ENCODE measurements around the gene ATF1. TPM values are rescaled to one million over a fixed set of nuclear protein-coding genes. Genes with fewer than 3 reads are reported as not detected.

Gene ATF1
- total RNA-seq, 2 donors from 2014 or later: 10.0 to 17.5 TPM

- no peaks in the 10 kb centered on the region for H3K9me3 ChIP-seq
- TF ChIP-seq CTCF (IDR thresholded peaks at IDR 0.05): no peak
- H3K27me3 ChIP-seq: no peaks in the 10 kb centered on the region
- DNase-seq (ENCODE audit: low spot score): no peak
- no peak overlapping the region for H3K27ac ChIP-seq
- no peak overlapping the region for H3K4me3 ChIP-seq
- no peaks in the 10 kb centered on the region for H3K4me1 ChIP-seq
- H3K36me3 ChIP-seq: peaks cover 48% of the 10 kb centered on the region
These were observed 18.0 kb upstream of the ATF1 start for GRCh38 chr12:50745861-50746260.

DNA sequence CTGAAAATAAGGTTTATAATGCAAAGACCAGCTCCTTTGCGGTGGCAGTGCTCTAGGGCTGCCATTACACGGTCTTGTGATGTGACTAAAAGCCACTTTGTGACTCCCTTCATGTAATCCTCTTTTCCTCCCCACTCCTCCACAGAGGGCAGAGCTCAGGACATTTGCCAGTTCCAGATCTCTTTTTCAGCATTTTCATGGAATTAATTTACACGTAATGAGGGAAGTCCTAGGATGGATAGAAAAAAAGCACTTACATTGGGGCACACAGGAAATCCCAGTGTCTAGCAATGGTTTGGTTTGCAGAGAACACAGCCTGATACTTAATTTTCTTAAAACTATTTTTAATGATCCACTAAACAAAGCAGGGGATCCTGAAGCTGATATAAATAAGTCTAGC lies 17.5 kb upstream of the ATF1 start:
- TF ChIP-seq CTCF (IDR thresholded peaks at IDR 0.05): no peak
- DNase-seq (ENCODE audit: low spot score): no peak
- no peaks in the 10 kb centered on the region for H3K4me1 ChIP-seq
- no peaks in the 10 kb centered on the region for H3K9me3 ChIP-seq
- no peak overlapping the region for H3K4me3 ChIP-seq
- H3K36me3 ChIP-seq: peaks cover 43% of the 10 kb centered on the region
- no peak overlapping the region for H3K27ac ChIP-seq
- no peaks in the 10 kb centered on the region for H3K27me3 ChIP-seq

- no peak for DNase-seq (ENCODE audit: low spot score)
- Histone ChIP-seq H3K27ac (no peak overlapping the region), H3K9me3 (no peaks in the 10 kb centered on the region), H3K27me3 (no peaks in the 10 kb centered on the region), H3K36me3 (peaks cover 30% of the 10 kb centered on the region), H3K4me1 (no peaks in the 10 kb centered on the region), H3K4me3 (no peak overlapping the region)
- TF ChIP-seq CTCF (IDR thresholded peaks at IDR 0.05): no peak
These were observed 16.1 kb upstream of the ATF1 start for GRCh38 chr12:50747817-50748216.

GRCh38 chr12:50749459-50749882 lies 14.4 kb upstream of the ATF1 start:
- H3K27ac ChIP-seq: no peak overlapping the region
- no peaks in the 10 kb centered on the region for H3K4me1 ChIP-seq

DNA sequence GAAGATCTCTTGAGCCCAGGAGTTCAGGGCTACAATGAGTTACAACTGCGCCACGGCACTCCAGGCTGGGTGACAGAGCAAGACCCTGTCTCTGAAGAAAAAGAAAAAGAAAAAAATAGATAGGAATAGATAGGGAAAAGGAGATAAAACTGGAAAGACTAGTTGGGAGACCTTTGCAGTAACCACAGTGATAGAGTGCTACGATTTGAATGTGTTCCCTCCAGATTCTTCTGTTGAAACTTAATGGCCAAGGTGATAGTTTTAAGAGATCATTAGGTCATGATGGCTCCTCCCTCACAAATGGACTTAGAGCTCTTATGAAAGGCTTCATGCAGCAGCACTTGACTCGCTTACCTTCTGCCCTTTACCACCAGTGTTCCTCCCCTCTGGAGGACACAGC lies 13.5 kb upstream of the ATF1 start:
- H3K27me3 ChIP-seq: no peaks in the 10 kb centered on the region
- H3K4me1 ChIP-seq: no peaks in the 10 kb centered on the region
- TF ChIP-seq CTCF (IDR thresholded peaks at IDR 0.05): no peak
- no peaks in the 10 kb centered on the region for H3K9me3 ChIP-seq
- H3K27ac ChIP-seq: no peak overlapping the region
- peaks cover 8% of the 10 kb centered on the region for H3K36me3 ChIP-seq
- H3K4me3 ChIP-seq: no peak overlapping the region
- DNase-seq (ENCODE audit: low spot score): no peak

More at GRCh38 chr12:50749459-50749882, 14.4 kb upstream of the ATF1 start:
- DNase-seq (ENCODE audit: low spot score): no peak
- Histone ChIP-seq H3K27me3 (no peaks in the 10 kb centered on the region), H3K36me3 (peaks cover 15% of the 10 kb centered on the region), H3K9me3 (no peaks in the 10 kb centered on the region), H3K4me3 (no peak overlapping the region)
- no peak for TF ChIP-seq CTCF (IDR thresholded peaks at IDR 0.05)

DNA sequence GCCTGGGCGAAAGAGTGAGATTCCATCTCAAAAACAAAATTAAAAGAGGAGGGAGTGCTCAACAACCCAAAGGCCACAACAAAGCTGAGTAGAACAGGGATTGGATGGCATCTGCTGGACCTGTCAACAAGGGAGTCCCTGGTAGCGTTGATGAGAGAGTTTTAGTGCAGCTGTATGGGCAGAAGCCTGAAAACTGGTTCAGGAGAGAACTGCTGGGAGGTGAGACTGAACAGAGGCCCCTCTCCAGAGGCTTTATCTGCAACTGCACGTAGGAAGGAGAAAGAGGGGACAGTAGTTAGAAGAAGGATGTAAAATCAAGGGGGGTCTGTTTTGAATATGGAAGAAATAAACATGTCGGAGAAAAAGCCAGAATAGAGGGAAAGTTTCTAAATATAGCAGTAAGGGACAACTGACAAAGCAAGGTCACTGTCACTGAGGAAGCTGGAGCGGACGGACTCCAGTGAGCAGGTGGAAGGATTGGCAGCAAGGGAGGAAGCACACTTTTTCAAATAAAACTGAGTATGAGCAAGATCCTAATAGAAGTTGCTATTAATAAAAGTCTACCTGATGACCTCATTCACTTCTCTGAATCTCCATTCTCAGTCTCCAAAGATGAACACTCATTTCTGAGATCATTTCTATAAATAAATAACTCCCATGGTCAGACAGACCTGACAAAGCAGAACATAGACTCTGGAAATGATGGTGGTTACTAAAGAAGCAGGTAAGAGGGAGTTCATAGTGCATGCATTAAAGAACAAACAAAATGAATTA lies 11.8 kb upstream of the ATF1 start:
- Histone ChIP-seq H3K4me3 (no peak overlapping the region), H3K27me3 (no peaks in the 10 kb centered on the region), H3K27ac (peak overlapping the region; percentile 24 to 76), H3K9me3 (no peaks in the 10 kb centered on the region), H3K4me1 (no peaks in the 10 kb centered on the region), H3K36me3 (peaks cover 5% of the 10 kb centered on the region)
- DNase-seq (ENCODE audit: low spot score): no peak
- no peak for TF ChIP-seq CTCF (IDR thresholded peaks at IDR 0.05)
